IPS-18a (cell line): ENCODE data around the gene TSHZ2.

ENCODE experiments used
- H3K27ac ChIP-seq: one replicate; pipeline ENCODE4 v1.5.1; 2013; ENCODE audit warnings: low read length
- H3K27me3 ChIP-seq: one replicate; pipeline ENCODE4 v1.6.1; 2013; ENCODE audit warnings: mild to moderate bottlenecking, low read length; ENCODE audit not compliant: control insufficient read depth, insufficient read depth
- H3K36me3 ChIP-seq: one replicate; pipeline ENCODE4 v1.6.1; 2013; ENCODE audit warnings: low read depth, low read length; ENCODE audit not compliant: control insufficient read depth
- H3K4me1 ChIP-seq: one replicate; pipeline ENCODE4 v1.6.1; 2013; ENCODE audit warnings: low read depth, low read length; ENCODE audit not compliant: control insufficient read depth
- H3K4me3 ChIP-seq: one replicate; pipeline ENCODE4 v1.5.1; 2013; ENCODE audit warnings: low read length
- H3K9ac ChIP-seq: one replicate; pipeline ENCODE4 v1.6.1; 2013; ENCODE audit warnings: mild to moderate bottlenecking, low read length, moderate library complexity
- H3K9me3 ChIP-seq: one replicate; pipeline ENCODE4 v1.6.1; 2013; ENCODE audit warnings: low read depth, low read length; ENCODE audit not compliant: control insufficient read depth

The TSHZ2 gene

DNA sequence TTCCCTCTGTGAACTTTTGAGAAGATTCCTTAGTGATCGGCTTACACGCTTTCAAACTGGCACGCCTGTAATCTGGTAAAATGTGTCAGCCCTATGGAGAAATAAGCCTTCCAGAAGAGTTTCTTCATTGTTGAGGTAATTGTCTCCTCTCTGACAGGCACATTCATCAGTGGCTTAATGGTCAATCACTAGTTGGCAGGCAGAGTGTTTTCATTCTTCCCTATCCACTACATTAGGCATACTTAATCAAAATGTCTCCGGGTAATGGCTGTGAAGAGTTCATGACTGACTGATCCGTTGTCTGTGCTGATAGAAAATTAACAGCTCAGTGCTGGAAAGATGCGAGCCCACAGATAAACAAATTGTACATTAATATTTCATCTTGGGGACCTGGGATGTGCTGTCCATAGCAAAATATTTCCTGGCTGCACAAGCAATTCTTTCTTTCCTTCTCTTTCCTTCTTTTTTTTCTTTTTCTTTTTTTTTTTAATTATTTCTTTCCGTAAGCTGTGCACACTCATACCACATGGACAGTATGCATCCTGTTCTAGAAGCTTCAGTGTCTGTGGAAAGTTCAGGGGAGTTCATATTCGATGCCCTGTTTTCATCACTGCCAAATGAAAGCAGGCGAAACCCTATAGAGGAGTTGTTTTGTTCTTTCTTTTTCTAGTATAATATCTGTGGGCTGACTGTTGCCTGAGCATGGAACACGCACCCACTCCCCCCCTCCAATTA lies 31.4 kb downstream of the TSHZ2 start:
- H3K4me3 ChIP-seq = no peak overlapping the region
- H3K27me3 ChIP-seq = no peaks in the 10 kb centered on the region
- peaks cover 9% of the 10 kb centered on the region for H3K4me1 ChIP-seq
- H3K36me3 ChIP-seq = no peaks in the 10 kb centered on the region
- H3K9ac ChIP-seq = no peak overlapping the region
- no peak overlapping the region for H3K27ac ChIP-seq
- H3K9me3 ChIP-seq = no peaks in the 10 kb centered on the region

GRCh38 chr20:53004267-53004813 lies 32.2 kb downstream of the TSHZ2 start:
- Histone ChIP-seq H3K36me3 (no peaks in the 10 kb centered on the region), H3K9me3 (no peaks in the 10 kb centered on the region), H3K4me3 (no peak overlapping the region), H3K9ac (no peak overlapping the region), H3K27ac (no peak overlapping the region), H3K4me1 (peaks cover 9% of the 10 kb centered on the region), H3K27me3 (no peaks in the 10 kb centered on the region)

- H3K4me3 ChIP-seq = no peak overlapping the region
- no peaks in the 10 kb centered on the region for H3K4me1 ChIP-seq
- H3K36me3 ChIP-seq = no peaks in the 10 kb centered on the region
- no peaks in the 10 kb centered on the region for H3K27me3 ChIP-seq
- H3K27ac ChIP-seq = no peak overlapping the region
- no peaks in the 10 kb centered on the region for H3K9me3 ChIP-seq
- no peak overlapping the region for H3K9ac ChIP-seq
Observed at GRCh38 chr20:53009979-53010735, 38.0 kb downstream of the TSHZ2 start.

DNA sequence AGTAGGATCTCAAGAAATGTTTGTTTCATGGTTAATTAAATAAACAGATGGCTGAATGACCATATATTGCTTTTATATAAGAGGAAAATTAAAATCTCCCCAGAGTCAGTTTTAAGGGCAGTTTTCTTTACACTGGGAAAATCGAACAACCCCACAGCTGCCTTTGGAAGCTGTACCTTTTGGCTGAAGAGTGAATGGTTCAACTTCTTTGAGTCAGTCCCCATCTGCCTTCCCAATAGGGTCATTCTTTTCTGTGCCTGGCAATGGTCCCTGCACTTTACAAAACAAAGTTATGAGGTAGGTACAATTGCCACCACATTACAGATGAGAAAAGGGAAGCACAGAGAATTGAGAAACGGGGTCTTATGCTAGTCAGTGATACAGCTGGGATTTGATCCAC lies 39.5 kb downstream of the TSHZ2 start:
- H3K4me1 ChIP-seq = no peaks in the 10 kb centered on the region
- H3K9ac ChIP-seq = no peak overlapping the region
- no peak overlapping the region for H3K27ac ChIP-seq
- H3K9me3 ChIP-seq = no peaks in the 10 kb centered on the region
- no peaks in the 10 kb centered on the region for H3K27me3 ChIP-seq
- no peak overlapping the region for H3K4me3 ChIP-seq
- H3K36me3 ChIP-seq = no peaks in the 10 kb centered on the region

DNA sequence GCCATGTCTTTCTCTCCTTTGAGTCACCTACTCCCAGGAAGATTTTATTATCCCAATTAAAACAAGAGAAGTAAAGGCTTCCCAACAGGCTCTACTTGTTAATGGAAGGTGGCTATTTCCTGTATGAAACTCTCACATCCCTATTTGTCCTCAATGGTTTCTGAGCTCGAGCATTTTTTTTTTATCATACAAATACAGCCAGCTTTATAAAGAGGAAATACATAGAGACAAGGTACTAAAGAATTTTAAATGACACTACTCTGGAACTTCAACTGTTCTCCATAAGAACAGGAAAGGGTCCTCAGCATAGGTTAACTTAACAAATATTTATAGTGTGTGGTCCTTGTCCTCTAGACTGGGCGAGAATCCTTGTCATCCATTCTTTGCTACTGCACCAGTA lies 41.0 kb downstream of the TSHZ2 start:
- Histone ChIP-seq H3K4me3 (no peak overlapping the region), H3K27ac (no peak overlapping the region), H3K4me1 (no peaks in the 10 kb centered on the region), H3K36me3 (no peaks in the 10 kb centered on the region), H3K27me3 (no peaks in the 10 kb centered on the region), H3K9me3 (no peaks in the 10 kb centered on the region), H3K9ac (no peak overlapping the region)

- Histone ChIP-seq H3K9me3 (no peaks in the 10 kb centered on the region), H3K4me1 (no peaks in the 10 kb centered on the region), H3K9ac (no peak overlapping the region), H3K36me3 (no peaks in the 10 kb centered on the region), H3K27ac (no peak overlapping the region), H3K4me3 (no peak overlapping the region), H3K27me3 (no peaks in the 10 kb centered on the region)
Observed at GRCh38 chr20:53013847-53014246, 41.7 kb downstream of the TSHZ2 start.

DNA sequence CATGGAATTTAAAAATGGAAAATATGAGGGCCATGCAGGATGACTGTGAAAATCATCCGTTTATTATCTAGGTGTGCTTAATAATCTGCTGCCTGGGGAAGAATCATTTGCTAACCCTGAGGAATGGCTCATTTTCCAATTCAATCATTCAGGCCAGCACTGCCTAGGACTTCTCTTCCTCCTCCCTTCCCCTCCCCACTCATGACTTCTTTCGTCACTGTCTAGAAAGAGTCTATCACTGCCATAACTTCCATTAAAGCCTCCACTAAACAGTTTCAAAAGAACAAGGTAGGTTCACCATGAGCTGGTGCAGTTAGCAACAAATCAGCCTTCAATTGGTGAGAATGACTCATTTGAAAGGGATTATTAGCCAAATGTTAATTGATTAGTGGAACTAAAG lies 43.9 kb downstream of the TSHZ2 start:
- H3K4me3 ChIP-seq = no peak overlapping the region
- H3K27me3 ChIP-seq = no peaks in the 10 kb centered on the region
- no peak overlapping the region for H3K27ac ChIP-seq
- H3K36me3 ChIP-seq = no peaks in the 10 kb centered on the region
- no peaks in the 10 kb centered on the region for H3K9me3 ChIP-seq
- no peaks in the 10 kb centered on the region for H3K4me1 ChIP-seq
- H3K9ac ChIP-seq = no peak overlapping the region

DNA sequence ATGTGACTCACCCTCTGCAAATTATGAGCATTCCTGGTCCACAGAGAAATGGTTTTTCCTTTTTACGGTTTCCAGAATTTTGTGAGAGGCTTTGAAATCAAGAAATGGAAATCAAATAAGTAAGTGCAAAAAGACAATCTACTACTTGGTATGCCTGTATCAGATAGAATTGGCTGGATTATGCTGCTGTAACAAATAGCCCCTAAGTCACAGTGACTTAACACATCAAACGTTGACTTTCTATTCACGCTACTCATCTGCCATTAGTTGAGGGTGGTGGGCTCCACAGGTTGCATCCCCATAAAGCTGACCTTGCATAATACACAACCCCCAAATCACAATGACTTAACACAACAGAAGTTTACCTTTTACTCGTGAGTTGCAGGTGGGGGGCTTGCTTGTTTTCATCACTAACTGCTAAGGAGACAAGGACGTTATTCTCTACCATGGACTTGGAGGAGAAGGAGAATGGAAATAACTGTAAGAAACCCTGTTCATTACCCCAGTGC lies 44.4 kb downstream of the TSHZ2 start:
- Histone ChIP-seq H3K4me1 (no peaks in the 10 kb centered on the region), H3K4me3 (no peak overlapping the region), H3K27ac (no peak overlapping the region), H3K9ac (no peak overlapping the region), H3K36me3 (no peaks in the 10 kb centered on the region), H3K27me3 (no peaks in the 10 kb centered on the region), H3K9me3 (no peaks in the 10 kb centered on the region)

DNA sequence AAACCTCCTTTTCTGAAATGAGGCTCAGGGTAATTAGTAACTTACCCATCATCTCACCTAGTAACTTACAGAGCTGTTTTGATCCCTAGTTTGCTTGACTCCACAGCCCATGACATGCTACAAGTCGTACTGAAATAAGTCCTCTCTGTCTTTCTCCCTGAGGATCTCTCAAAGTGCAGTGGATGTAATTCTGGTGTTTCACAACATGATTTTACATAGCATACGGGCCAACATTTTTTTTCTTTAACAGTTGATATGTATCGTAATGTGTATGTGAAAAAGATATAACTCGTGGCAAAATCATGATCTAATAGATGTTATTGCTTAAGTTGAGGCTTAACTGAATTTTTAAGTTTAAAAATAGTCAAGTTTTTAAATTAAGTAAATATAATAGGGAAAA lies 45.0 kb downstream of the TSHZ2 start:
- Histone ChIP-seq H3K9ac (no peak overlapping the region), H3K36me3 (no peaks in the 10 kb centered on the region), H3K9me3 (no peaks in the 10 kb centered on the region), H3K27me3 (no peaks in the 10 kb centered on the region), H3K4me3 (no peak overlapping the region), H3K27ac (no peak overlapping the region), H3K4me1 (no peaks in the 10 kb centered on the region)

GRCh38 chr20:53019464-53019863 lies 47.3 kb downstream of the TSHZ2 start:
- no peaks in the 10 kb centered on the region for H3K36me3 ChIP-seq
- H3K27ac ChIP-seq = no peak overlapping the region
- no peaks in the 10 kb centered on the region for H3K27me3 ChIP-seq
- no peak overlapping the region for H3K4me3 ChIP-seq
- no peaks in the 10 kb centered on the region for H3K4me1 ChIP-seq
- H3K9ac ChIP-seq = no peak overlapping the region
- no peaks in the 10 kb centered on the region for H3K9me3 ChIP-seq

DNA sequence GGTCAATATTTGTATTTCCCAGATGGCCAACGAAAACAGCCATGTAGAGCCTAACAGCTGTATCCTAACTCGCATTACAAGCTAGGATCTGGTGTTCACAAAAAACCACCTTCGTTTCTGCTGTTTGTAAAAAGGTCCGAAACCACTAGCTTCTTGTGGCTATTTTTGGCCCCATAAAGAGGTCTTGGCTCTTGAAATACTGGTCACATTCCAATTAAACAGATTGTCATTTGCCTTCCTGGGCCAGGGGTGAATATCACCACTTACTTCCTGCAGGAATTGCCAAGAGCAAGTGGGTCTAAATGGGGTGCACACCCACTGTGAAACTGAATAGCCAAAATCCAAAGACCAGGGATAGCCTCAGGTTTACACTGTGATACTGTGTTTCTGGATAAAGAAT lies 48.2 kb downstream of the TSHZ2 start:
- no peak overlapping the region for H3K4me3 ChIP-seq
- H3K9me3 ChIP-seq = no peaks in the 10 kb centered on the region
- H3K27me3 ChIP-seq = no peaks in the 10 kb centered on the region
- no peak overlapping the region for H3K27ac ChIP-seq
- H3K9ac ChIP-seq = no peak overlapping the region
- no peaks in the 10 kb centered on the region for H3K4me1 ChIP-seq
- H3K36me3 ChIP-seq = no peaks in the 10 kb centered on the region
